GM18511 (cell line): ENCODE results near the gene ZBTB49.

Source experiments
- ATAC-seq: cut with Tn5 transposase; IDR thresholded peaks from one replicate; pipeline ENCODE4 v1.9.1; 2021; ENCODE audit warnings: mild to moderate bottlenecking, moderate library complexity; ENCODE audit not compliant: unreplicated experiment

Gene ZBTB49

DNA sequence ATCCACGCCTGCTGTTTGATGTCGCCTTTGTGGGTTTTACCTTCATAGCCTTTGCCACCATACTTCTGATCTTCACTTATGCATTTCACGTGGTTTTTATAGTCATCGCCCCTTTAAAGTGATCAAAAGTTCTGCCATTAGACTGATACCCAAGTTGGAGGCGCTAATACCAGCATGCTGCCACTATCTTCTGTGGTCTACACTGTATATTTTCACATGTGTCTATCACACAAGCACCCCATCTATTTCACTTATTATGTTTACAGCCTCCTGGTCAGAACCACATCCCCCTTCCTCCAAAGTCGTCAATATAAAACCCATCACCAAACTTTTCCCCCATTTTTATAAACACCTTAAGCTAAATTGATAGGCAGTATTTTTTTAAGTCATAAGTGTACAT is 8.3 kb upstream of the ZBTB49 start:
- no peak for ATAC-seq

GRCh38 chr4:4284827-4285618 is 5.0 kb upstream of the ZBTB49 start:
- no peak for ATAC-seq

- no peak for ATAC-seq
These were observed 2.0 kb upstream of the ZBTB49 start for GRCh38 chr4:4288098-4288497.

DNA sequence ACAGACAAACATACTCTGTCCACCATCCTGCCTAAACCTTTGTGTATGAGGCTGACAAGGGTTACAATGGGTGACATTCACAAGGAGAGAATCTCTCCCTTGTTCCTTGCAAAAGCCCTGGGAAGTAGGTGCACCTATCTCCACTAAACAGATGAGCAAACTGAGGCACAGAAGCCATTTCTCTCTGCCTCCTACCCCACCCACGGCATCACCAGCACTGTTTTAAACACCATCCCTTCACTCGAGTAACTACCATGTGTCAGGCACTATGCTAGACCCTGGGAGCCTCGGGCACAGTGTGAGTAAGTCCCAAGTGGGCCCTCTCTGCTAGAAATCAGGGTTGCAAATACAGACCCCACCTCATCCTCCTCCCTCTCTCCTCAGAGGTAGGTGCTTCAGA is 996 bp upstream of the ZBTB49 start:
- no peak for ATAC-seq

DNA sequence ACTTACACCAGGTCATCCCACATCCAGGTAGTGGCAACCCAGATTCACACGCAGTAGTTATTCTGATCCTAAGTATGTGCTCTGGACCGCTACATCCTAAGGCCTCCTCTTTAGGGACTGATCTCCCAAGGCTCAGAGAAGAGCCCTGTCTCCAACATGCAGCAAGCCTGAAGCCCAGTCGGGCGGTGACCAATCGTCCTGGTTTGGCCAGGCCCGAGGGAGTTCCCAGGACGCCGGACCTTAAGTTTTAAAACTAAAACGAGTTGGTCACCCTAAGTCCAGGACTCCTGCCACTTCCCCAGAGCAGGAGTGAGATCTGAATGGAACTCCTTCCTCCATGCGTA is 482 bp upstream of the ZBTB49 start:
- ATAC-seq: peak; percentile 37

DNA sequence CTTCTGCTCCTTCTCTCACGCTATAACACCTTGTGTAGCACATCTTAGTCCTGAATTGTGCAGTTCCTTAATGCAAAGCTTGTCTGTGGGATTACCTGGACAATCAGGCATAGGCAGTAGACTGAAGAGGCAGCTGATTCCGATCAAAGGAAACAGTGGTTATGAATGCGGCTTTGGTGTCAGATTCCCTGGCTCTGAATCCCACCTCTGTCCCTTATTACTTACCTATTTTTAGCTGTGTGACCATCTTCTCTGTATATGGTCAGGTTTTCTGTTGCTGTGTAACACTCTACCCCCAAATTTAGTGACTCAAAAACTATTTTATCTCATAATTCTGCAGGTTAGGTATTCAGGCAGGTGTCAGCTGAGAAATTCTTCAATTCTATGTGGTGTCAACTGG is 3.2 kb downstream of the ZBTB49 start:
- ATAC-seq: no peak

GRCh38 chr4:4296283-4296846 is 6.3 kb downstream of the ZBTB49 start:
- no peak for ATAC-seq

GRCh38 chr4:4299006-4299405 is 9.0 kb downstream of the ZBTB49 start:
- no peak for ATAC-seq

DNA sequence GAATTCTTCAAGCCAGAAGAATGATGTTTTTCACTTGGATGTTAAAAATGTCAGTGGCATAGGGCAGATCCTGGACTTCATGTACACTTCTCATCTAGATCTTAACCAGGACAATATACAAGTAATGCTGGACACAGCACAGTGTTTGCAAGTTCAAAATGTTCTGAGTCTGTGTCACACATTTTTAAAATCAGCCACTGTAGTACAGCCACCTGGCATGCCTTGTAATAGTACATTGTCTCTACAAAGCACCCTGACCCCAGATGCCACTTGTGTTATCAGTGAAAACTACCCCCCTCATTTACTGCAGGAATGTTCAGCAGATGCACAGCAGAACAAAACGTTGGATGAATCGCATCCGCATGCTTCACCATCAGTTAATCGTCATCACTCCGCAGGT is 11.9 kb downstream of the ZBTB49 start:
- ATAC-seq: no peak

DNA sequence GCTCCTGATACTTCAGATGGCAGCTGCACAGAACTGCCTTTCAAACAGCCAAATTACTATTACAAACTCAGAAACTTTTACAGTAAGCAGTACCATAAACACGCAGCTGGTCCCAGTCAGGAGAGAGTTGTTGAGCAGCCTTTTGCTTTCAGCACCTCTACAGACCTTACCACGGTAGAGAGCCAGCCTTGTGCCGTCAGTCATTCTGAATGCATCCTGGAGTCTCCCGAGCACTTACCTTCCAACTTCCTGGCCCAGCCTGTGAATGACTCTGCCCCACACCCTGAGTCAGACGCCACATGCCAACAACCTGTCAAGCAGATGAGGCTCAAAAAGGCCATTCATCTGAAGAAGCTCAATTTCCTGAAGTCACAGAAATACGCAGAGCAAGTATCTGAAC is 12.4 kb downstream of the ZBTB49 start:
- ATAC-seq: no peak

DNA sequence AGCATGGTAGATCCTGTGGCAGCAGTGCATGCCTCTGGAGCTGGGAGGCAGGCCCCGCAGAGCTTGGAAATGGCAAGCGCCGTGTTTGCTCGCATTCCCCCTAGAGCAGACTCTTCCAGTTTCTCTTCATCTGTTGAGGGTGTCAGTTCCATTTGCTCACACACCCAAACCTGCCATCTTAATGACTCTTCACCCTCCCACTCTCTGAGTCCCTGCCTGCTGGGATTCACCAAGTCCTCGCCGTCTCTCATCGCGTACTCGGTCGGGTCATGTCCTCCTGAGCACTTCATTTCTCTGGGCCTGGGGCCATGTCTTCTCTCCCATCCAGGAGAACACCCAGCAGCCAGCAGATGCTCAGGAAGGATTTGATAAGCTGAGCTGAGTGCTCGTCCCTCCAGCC is 16.9 kb downstream of the ZBTB49 start:
- ATAC-seq: no peak

DNA sequence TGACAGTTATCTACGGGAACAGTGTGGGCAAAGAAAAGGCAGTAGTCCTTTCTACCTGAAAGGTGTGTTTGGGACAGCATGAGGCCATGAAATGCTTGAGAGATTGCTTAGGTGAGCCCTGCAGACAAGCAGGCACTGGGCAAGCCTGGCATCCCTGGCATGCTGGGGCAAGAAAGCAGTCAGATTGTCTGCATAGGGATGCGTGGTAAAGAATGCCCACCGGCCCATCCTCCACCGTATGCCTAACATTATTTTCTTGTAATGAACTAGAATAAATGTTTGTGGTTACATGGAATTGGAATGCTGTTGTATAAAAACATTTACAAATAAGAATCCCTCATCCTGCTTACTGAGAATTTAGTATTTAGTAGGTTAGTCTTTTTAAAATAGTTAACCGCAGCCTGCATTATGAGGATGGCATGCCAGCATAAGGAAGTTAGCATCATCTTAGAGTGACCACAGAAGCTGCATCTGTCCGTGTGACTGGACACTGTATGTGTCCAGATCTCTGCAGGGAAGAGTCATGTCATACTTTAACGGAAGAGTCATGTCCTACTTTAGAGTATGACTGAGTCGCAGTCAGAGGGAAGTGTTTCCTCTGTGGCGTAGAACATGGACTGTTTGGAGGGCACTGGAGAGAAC is 18.9 kb downstream of the ZBTB49 start:
- no peak for ATAC-seq

DNA sequence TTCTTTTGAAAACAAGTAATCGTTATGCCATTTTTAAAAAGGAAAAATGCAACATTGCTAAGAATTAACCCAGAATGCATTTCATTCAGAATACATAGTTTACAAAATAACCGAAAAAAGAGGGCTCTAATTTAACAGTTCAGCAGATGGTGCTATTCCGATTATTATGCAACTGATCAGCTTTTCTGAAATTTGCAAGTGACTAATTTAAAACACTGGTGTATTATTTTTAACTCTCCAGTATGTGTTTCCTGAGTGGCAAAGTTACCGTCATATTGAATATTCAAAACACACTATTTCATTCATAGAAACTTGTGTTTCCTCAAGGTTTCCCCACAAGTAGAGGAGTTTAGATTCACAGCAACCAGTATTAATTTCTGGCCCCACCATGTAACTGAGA is 21.1 kb downstream of the ZBTB49 start:
- ATAC-seq: no peak

DNA sequence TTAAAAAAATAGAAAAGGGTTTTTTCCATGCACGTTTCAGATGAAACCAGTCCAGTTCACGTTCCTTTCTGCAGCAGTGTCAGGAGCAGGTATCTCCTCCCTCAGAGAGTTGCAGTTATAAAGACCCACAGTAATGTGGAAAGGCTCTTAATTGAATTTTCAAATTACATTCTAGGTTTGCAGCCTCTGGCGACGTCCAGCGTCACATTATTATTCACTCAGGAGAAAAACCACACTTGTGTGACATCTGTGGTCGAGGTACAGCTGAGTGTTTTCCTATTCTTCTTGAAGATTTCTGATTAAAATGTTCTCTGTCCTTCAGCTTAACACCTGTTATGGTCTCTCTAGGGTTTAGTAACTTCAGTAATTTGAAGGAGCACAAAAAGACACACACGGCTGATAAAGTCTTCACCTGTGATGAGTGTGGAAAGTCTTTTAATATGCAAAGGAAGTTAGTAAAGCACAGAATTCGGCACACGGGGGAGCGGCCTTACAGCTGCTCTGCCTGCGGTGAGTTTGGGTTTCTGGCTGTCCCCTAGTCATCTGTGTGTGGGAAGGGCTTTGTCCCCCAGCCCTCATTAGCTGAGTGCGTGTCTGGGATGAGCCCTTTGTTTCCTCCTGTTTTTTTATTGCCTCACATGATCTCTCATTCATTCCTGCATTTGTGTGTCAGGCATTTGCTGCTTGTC is 25.6 kb downstream of the ZBTB49 start:
- no peak for ATAC-seq

- ATAC-seq: no peak
These were observed 26.1 kb downstream of the ZBTB49 start for GRCh38 chr4:4316150-4316495.

DNA sequence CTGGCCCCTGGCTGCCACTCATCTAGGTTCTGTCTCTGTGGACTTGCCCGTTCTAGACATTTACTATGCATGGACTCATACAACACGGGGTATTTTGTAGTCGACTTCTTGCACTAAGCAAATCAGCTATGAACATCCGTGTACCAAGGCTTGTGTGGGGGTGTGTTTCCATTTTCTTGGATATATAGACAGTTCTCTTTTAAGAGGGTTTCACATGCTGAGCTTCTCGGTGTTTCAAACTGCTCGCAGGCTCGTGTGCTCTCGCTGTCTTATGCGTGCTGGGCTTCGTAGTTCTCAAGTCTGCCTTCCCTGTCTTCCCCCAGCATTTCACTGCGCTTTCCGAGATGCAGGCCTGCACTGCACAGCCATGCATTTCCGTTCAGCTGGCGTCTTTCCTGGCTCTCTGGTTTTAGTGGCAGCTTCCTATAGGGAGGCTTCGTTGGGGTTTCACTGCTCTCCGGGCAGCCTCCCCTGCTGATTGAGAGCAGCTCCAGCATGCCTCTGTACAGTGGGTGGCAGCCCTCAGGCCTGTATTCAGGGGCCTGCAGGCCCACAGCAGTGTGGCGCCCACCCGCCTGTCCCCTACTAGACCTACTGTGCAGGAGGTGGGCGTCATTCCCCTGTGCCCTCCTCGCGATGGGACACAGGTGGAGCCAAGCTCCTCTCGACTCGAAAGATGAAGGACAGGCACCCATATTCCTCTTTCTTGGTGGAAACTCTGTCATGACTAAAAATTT is 27.6 kb downstream of the ZBTB49 start:
- ATAC-seq: no peak

GRCh38 chr4:4320528-4320927 is 30.5 kb downstream of the ZBTB49 start:
- no peak for ATAC-seq

- ATAC-seq: no peak
These were observed 31.1 kb downstream of the ZBTB49 start for GRCh38 chr4:4320951-4321714.

- no peak for ATAC-seq
These were observed 32.1 kb downstream of the ZBTB49 start for GRCh38 chr4:4321951-4322688.
